GM21367 (cell line): ENCODE results near the gene ARMH4.
"Not testable (repeated sequence)": the region's sequence is repeated elsewhere in the genome, so short reads cannot be mapped to it uniquely, and the experiment has no call there.

Source experiments
- ATAC-seq: cut with Tn5 transposase; IDR thresholded peaks from one replicate; pipeline ENCODE4 v1.9.1; 2021; ENCODE audit not compliant: unreplicated experiment

ARMH4 gene

GRCh38 chr14:58149196-58149595 lies 2.8 kb downstream of the ARMH4 start:
- ATAC-seq, result no peak

DNA sequence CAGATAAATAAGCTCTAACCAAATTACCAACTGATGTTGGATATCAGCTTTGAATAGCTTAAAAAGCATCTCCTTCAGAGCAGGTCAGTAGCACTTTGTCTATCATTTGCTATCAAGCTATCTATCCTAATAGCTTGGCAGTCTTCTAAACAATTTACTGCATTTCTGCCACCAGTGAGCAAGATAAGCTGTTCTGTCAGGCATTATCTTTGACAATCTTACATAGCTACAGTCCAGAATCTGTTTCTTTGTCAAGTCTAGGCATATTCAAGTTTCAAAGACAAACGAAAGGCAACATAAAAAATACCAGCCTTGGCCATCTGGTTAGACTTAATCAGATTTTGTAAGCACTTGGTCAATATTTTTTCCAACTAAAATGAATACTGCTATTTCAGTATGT lies 5.6 kb downstream of the ARMH4 start:
- ATAC-seq, result no peak

GRCh38 chr14:58145936-58146335 lies 6.1 kb downstream of the ARMH4 start:
- ATAC-seq, result no peak

- no peak for ATAC-seq
These were observed 8.9 kb downstream of the ARMH4 start for GRCh38 chr14:58143106-58143505.

DNA sequence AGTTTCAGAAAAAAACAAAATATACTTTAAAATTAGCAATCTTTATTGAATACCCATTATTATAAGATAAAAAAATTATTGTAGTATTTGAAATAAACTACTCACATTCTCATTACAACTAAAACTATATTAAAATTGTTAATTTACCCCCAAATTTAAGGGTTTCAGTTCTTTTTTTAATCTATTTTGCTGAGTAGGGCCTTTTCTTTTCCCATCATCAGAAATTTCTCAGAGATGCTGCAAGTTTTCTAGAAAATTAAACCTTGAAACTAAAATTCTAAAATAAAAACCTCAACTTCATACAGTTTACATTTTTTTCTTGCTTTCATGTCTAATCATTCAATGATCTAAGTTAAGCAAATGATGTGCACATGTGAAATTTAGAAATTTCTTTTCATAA lies 10.1 kb downstream of the ARMH4 start:
- ATAC-seq, result no peak

- ATAC-seq, result no peak
These were observed 13.1 kb downstream of the ARMH4 start for GRCh38 chr14:58138714-58139482.

DNA sequence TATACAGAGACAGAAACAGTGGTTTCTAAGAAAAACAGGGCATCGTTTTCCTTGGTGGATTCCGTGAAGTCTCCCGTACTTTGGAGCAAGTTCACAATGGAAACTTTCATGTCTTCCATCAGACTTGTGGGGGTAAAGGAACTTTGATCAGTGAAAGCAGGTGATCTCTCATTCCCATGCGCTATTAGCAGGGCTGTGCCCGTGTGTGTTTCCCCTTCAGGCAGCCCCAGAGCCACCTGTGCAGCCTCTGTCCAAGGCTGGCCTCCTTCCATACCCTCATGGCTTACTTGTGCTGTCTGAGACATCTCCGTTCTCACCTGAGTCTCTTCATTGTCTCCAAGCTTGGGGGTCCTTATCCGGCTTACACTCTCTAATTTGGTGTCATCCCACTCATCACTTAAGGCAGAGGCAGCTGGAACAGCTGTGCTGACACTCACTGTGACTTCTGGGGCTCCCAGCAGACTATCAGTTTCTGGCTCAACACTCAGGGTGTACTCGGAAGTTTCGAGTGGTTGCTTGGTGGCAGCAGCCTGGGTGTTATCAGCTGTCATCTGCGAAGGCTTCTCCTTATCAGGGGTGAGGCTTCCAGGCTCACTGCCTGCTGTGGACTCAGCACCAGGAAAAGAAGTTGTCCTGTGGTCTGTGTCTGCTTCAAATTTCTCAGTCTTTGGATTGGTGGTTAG lies 13.8 kb downstream of the ARMH4 start:
- peak; percentile 49 for ATAC-seq

GRCh38 chr14:58133739-58134138 lies 18.3 kb downstream of the ARMH4 start:
- no peak for ATAC-seq

- no peak for ATAC-seq
These were observed 20.6 kb downstream of the ARMH4 start for GRCh38 chr14:58131386-58131785.

- no peak for ATAC-seq
These were observed 21.8 kb downstream of the ARMH4 start for GRCh38 chr14:58130116-58130782.

GRCh38 chr14:58129208-58129607 lies 22.8 kb downstream of the ARMH4 start:
- ATAC-seq, result no peak

DNA sequence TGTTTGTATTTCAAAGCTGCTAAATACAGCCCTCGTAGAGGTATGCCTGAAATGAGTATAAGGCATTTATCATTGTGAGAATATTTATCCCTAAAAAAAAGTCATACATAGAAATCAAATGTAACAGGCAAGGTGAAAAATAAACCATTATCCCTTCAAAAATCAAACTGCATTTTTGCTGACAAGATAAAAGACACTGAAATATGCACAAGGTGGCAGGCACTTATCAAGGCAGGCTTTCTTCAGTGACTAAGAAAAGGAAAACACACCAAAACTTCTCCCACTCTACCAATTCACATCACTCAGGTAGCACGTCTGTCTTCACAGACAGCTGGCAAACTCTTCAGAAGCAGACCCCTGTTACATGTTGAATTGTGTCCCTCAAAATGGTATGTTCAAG lies 23.6 kb downstream of the ARMH4 start:
- no peak for ATAC-seq

GRCh38 chr14:58122546-58122945 lies 29.5 kb downstream of the ARMH4 start:
- ATAC-seq, result not testable (repeated sequence)

- no peak for ATAC-seq
These were observed 30.4 kb downstream of the ARMH4 start for GRCh38 chr14:58121530-58122186.

GRCh38 chr14:58119381-58119780 lies 32.6 kb downstream of the ARMH4 start:
- no peak for ATAC-seq

GRCh38 chr14:58118097-58118815 lies 33.8 kb downstream of the ARMH4 start:
- ATAC-seq, result no peak

GRCh38 chr14:58109744-58110143 lies 42.3 kb downstream of the ARMH4 start:
- no peak for ATAC-seq

GRCh38 chr14:58108717-58109116 lies 43.3 kb downstream of the ARMH4 start:
- ATAC-seq, result no peak

DNA sequence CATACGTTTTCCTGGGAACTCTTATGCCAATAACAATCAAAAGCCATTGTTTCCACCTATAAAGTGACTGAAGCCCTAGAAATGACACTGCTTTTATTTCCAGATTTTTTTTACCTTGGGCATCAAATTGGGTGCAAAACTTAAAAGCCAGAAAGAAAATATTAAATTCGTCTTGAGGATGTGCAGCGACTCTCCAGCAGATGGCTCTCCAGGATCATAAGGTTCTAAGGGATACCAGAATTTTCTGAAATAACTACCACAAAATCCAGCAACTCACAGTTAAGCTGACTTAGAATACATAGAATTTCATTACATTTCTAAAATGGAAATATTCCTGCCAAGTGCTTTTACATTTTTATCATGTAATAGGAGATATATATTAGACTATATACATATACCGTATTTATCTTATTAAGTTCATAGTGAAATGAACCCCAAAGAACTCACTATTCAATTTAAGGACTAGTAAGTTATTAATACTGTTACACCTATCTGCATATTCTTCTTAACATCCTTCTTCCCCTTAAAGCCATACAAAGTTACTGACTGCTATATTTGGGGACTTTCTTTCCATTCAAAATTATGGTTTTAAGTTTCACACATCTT lies 44.0 kb downstream of the ARMH4 start:
- ATAC-seq, result no peak

- ATAC-seq, result no peak
These were observed 45.0 kb downstream of the ARMH4 start for GRCh38 chr14:58107041-58107440.
